Activated gamma-delta T cell treated with anti-CD3 and anti-CD28 coated beads, Interleukin-2, amount 50 U/mL, for 16 hours (primary cell): ENCODE results near the gene MSMO1.
A peak's percentile ranks its signal among the peaks of the same experiment; 100 is the strongest.
"Not testable (repeated sequence)": the region's sequence is repeated elsewhere in the genome, so short reads cannot be mapped to it uniquely, and the experiment has no call there.

ENCODE experiments used
- DNase-seq: peaks from one replicate; pipeline ENCODE4 v3.0.0-alpha.2; 2020; ENCODE audit warnings: low read depth

Gene MSMO1

GRCh38 chr4:165327211-165328100 lies at the start of gene MSMO1:
Gene MSMO1 (plus strand): TSS chr4:165327669. CDS start chr4:165333371, 5,702 bp downstream.
- peak; percentile 95 for DNase-seq

- DNase-seq, result not testable (repeated sequence)
Measured at GRCh38 chr4:165279531-165279930, 47.9 kb upstream of the MSMO1 start.

GRCh38 chr4:165284697-165285096 lies 42.8 kb upstream of the MSMO1 start:
- DNase-seq, result not testable (repeated sequence)

GRCh38 chr4:165286619-165287340 lies 40.7 kb upstream of the MSMO1 start:
- not testable (repeated sequence) for DNase-seq

- no peak for DNase-seq
Measured at GRCh38 chr4:165288226-165288625, 39.2 kb upstream of the MSMO1 start.

- no peak for DNase-seq
Measured at GRCh38 chr4:165288639-165289422, 38.6 kb upstream of the MSMO1 start.

- DNase-seq, result no peak
Measured at GRCh38 chr4:165289423-165289785, 38.1 kb upstream of the MSMO1 start.

- DNase-seq, result no peak
Measured at GRCh38 chr4:165293061-165293460, 34.4 kb upstream of the MSMO1 start.

- no peak for DNase-seq
Measured at GRCh38 chr4:165293927-165294649, 33.4 kb upstream of the MSMO1 start.

GRCh38 chr4:165294907-165295306 lies 32.6 kb upstream of the MSMO1 start:
- DNase-seq, result no peak

GRCh38 chr4:165297626-165298025 lies 29.8 kb upstream of the MSMO1 start:
- DNase-seq, result no peak

GRCh38 chr4:165299399-165300060 lies 27.9 kb upstream of the MSMO1 start:
- no peak for DNase-seq

- no peak for DNase-seq
Measured at GRCh38 chr4:165301833-165302232, 25.6 kb upstream of the MSMO1 start.

- DNase-seq, result no peak
Measured at GRCh38 chr4:165302658-165303057, 24.8 kb upstream of the MSMO1 start.

GRCh38 chr4:165308166-165308565 lies 19.3 kb upstream of the MSMO1 start:
- DNase-seq, result no peak

- no peak for DNase-seq
Measured at GRCh38 chr4:165308606-165309005, 18.9 kb upstream of the MSMO1 start.

GRCh38 chr4:165309456-165309855 lies 18.0 kb upstream of the MSMO1 start:
- no peak for DNase-seq

GRCh38 chr4:165312506-165312905 lies 15.0 kb upstream of the MSMO1 start:
- DNase-seq, result no peak

GRCh38 chr4:165319030-165319429 lies 8.4 kb upstream of the MSMO1 start:
- DNase-seq, result no peak

GRCh38 chr4:165319509-165319908 lies 8.0 kb upstream of the MSMO1 start:
- no peak for DNase-seq

- no peak for DNase-seq
Measured at GRCh38 chr4:165324236-165324917, 3.1 kb upstream of the MSMO1 start.
